ENCODE results near the gene TTLL8.

The TTLL8 gene

GRCh38 chr22:50062509-50063135, 4.5 kb upstream of the TTLL8 start:
- H3K79me2 ChIP-seq (ENCODE audit: insufficient read depth, low read length) = no peaks in the 10 kb centered on the region
- H4K20me1 ChIP-seq (ENCODE audit: insufficient read depth, low read length, poor library complexity, severe bottlenecking) = no peaks in the 10 kb centered on the region
- H2AFZ ChIP-seq (ENCODE audit: low read length) = no peak overlapping the region
- H3K27me3 ChIP-seq (ENCODE audit: insufficient read depth, low read length, poor library complexity, severe bottlenecking) = no peaks in the 10 kb centered on the region
- H3K4me2 ChIP-seq (ENCODE audit: low read depth, low read length, poor library complexity, severe bottlenecking) = no peak overlapping the region
- H3K4me1 ChIP-seq (ENCODE audit: insufficient read depth, low read length, poor library complexity, severe bottlenecking) = no peaks in the 10 kb centered on the region
- H3K9me3 ChIP-seq (ENCODE audit: insufficient read depth, low read depth, low read length) = no peaks in the 10 kb centered on the region
- no peak overlapping the region for H3K9ac ChIP-seq (ENCODE audit: low read depth, low read length, poor library complexity, severe bottlenecking)
- TF ChIP-seq CTCF (conservative IDR thresholded peaks at IDR 0.05; ENCODE audit: low read length) (no peak), EZH2phosphoT487 (IDR thresholded peaks at IDR 0.05; ENCODE audit: borderline replicate concordance) (no peak)
- H3K36me3 ChIP-seq (ENCODE audit: insufficient read depth, low read length) = no peaks in the 10 kb centered on the region
- H3K9me2 ChIP-seq (replicated peaks; ENCODE audit: low read depth, low read length) = no peaks in the 10 kb centered on the region
- no peaks in the 10 kb centered on the region for H3F3A ChIP-seq (ENCODE audit: low read depth)
- no peak overlapping the region for H3K4me3 ChIP-seq (ENCODE audit: low read length, poor library complexity, severe bottlenecking)

- no peaks in the 10 kb centered on the region for H3K36me3 ChIP-seq (ENCODE audit: insufficient read depth, low read length)
- no peaks in the 10 kb centered on the region for H3K9me3 ChIP-seq (ENCODE audit: insufficient read depth, low read depth, low read length)
- no peak overlapping the region for H3K9ac ChIP-seq (ENCODE audit: low read depth, low read length, poor library complexity, severe bottlenecking)
- no peaks in the 10 kb centered on the region for H3K4me1 ChIP-seq (ENCODE audit: insufficient read depth, low read length, poor library complexity, severe bottlenecking)
- no peak overlapping the region for H3K4me2 ChIP-seq (ENCODE audit: low read depth, low read length, poor library complexity, severe bottlenecking)
- H3F3A ChIP-seq (ENCODE audit: low read depth) = no peaks in the 10 kb centered on the region
- H3K4me3 ChIP-seq (ENCODE audit: low read length, poor library complexity, severe bottlenecking) = no peak overlapping the region
- H4K20me1 ChIP-seq (ENCODE audit: insufficient read depth, low read length, poor library complexity, severe bottlenecking) = no peaks in the 10 kb centered on the region
- H3K79me2 ChIP-seq (ENCODE audit: insufficient read depth, low read length) = no peaks in the 10 kb centered on the region
- H2AFZ ChIP-seq (ENCODE audit: low read length) = no peak overlapping the region
- no peaks in the 10 kb centered on the region for H3K27me3 ChIP-seq (ENCODE audit: insufficient read depth, low read length, poor library complexity, severe bottlenecking)
- no peak for TF ChIP-seq CTCF (conservative IDR thresholded peaks at IDR 0.05; ENCODE audit: low read length)
- no peak for TF ChIP-seq EZH2phosphoT487 (IDR thresholded peaks at IDR 0.05; ENCODE audit: borderline replicate concordance)
- no peaks in the 10 kb centered on the region for H3K9me2 ChIP-seq (replicated peaks; ENCODE audit: low read depth, low read length)
Observed at GRCh38 chr22:50061824-50062355, 3.8 kb upstream of the TTLL8 start.

- Histone ChIP-seq H3K9me2 (replicated peaks; ENCODE audit: low read depth, low read length) (no peaks in the 10 kb centered on the region), H3K4me1 (ENCODE audit: insufficient read depth, low read length, poor library complexity, severe bottlenecking) (no peaks in the 10 kb centered on the region), H3K79me2 (ENCODE audit: insufficient read depth, low read length) (no peaks in the 10 kb centered on the region), H3K4me2 (ENCODE audit: low read depth, low read length, poor library complexity, severe bottlenecking) (no peak overlapping the region), H2AFZ (ENCODE audit: low read length) (no peak overlapping the region), H3K4me3 (ENCODE audit: low read length, poor library complexity, severe bottlenecking) (no peak overlapping the region), H3K27me3 (ENCODE audit: insufficient read depth, low read length, poor library complexity, severe bottlenecking) (no peaks in the 10 kb centered on the region), H4K20me1 (ENCODE audit: insufficient read depth, low read length, poor library complexity, severe bottlenecking) (no peaks in the 10 kb centered on the region), H3F3A (ENCODE audit: low read depth) (no peaks in the 10 kb centered on the region), H3K9ac (ENCODE audit: low read depth, low read length, poor library complexity, severe bottlenecking) (no peak overlapping the region), H3K9me3 (ENCODE audit: insufficient read depth, low read depth, low read length) (no peaks in the 10 kb centered on the region), H3K36me3 (ENCODE audit: insufficient read depth, low read length) (no peaks in the 10 kb centered on the region)
- TF ChIP-seq CTCF (conservative IDR thresholded peaks at IDR 0.05; ENCODE audit: low read length) = no peak
- no peak for TF ChIP-seq EZH2phosphoT487 (IDR thresholded peaks at IDR 0.05; ENCODE audit: borderline replicate concordance)
Observed at GRCh38 chr22:50061141-50061823, 3.2 kb upstream of the TTLL8 start.

Measured in Loucy (cell line).